GM18502 (cell line): ENCODE results near the gene GPX3.

Experiments used
- ATAC-seq: cut with Tn5 transposase; IDR thresholded peaks from one replicate; pipeline ENCODE4 v1.9.1; 2021; ENCODE audit warnings: mild to moderate bottlenecking; ENCODE audit not compliant: unreplicated experiment, poor library complexity

GPX3 gene

DNA sequence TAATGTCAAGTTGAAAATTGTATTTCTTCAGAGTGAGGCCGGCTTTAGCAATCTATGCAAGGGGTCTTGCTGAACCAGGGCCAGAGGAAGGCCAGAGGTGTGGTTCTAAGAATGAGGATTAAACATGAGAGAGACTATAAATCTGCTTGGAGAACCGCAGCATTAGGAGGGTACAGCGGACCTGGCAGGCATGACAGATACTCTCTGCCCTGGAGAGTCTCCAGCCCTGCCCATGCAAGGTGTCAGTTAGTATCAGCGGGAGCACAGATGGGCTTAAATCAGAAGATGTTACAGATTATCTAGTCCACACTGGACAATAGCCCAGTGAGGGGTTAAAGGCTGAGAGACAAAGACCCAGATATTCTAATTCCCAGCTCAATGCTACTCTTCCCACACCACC lies 11.5 kb upstream of the GPX3 start:
- ATAC-seq: no peak

DNA sequence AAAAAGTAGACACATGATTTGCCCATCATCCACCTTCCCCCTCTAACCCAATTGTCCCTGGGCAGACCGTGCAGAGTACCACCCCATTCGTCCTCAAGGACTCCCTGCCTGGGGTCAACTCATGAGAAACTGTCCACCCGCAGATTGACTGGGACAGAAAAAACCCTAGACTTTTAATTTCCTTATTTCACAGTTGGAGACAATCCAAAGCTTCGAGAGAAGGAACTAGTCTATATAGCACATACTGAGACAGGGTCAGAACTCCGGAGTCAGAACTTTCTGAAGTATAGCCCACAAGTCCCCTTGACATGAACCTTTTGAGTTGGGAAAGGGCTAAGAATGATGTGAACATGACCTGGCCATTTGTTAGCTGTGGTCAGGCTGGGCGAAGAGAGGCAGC lies 7.5 kb upstream of the GPX3 start:
- no peak for ATAC-seq

DNA sequence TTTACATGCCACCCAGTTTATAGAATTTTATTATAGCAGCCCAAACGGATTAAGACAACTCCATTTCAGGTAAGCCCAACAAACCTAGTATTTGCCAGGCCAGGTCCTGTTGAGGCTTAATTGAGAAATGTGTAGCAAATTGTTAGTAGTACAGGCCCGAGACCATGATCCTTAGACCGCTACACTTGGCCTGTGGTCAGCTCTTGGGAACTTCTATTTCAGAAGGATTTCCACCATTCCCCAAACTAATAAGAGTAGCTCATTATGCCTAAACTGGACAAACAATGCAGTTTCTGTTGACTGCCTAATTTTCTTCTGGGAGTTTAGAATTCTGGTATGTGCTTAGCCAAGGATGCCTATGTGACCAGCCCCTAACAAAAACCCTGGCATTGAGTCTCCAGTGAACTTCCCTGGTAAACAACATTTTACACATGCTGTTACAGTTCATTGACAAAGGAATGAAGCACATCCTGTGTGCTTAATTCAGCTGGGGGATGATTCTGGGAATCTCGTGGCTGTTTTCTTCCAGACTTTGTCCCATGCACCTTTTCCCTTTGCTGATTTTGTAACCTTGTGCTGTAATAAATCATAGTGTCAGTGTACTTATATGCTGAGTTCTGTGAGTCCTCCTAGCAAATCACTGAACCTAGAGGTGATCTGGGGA lies 5.6 kb upstream of the GPX3 start:
- no peak for ATAC-seq

DNA sequence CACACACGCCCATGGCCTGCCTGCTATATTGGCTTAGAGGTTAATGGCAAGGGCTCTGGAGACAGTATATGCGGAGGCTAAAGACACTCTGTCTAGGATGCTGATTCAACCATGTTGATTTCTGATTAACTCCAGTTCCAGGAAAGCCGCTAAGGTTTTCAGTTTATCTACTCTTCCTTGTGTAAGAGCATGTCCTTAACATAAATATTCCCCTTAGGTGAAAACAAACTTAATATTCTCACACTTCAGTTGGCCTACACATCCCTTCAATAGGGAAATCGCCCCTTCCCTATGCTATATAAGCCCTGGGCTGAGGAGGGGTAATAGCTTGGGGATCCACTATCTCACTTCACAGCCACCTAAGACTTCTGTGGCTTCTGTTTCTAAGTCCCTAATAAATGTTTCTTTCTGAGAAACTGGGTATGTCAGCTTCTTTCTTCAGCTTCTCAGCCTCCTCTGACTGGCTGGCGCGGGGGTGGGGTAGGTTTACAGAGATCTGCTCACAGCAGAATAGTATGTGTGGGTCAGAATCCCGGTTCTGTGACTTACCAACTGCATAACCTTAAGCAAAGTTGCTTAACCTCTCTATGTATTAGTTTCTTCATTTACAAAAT lies 4.3 kb upstream of the GPX3 start:
- ATAC-seq: no peak

DNA sequence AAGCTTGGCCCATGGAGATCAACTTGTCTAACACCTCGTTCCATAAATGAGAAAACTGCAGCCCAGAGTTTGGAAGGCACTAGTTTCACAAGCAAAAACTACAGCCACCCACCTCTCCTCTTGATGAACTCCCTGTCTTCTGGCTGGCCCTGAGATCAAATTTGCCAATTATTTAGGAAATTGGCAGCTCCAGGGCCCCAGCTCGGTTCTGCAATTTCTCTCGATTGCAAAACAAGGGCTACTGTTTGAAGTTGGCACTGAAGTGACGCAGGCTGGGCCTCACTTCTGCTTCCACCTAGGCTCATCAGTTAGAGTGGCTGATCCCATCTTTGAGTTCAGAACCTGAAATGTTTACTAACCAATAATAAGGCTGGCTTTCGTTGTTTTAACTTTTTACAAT lies 3.7 kb upstream of the GPX3 start:
- no peak for ATAC-seq

DNA sequence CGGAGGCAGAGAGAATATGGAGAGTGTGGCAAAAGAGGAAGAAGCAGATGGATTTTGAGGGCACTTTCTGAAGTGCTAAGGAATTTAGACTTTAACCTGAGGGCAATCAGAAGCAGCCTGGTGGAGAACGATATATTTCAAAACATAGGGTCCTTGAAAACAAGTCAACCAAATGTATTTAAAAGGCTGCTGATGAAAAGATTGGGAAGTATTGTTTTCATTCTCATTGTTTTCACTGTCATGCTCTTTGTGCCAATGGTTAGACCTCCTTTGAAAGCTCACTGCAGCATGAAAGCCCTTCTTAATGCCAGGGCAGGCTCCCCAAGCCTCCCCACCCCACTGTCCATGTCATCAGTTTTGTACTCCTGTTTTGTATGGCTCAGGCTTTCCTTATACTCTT lies 2.5 kb upstream of the GPX3 start:
- ATAC-seq: no peak

DNA sequence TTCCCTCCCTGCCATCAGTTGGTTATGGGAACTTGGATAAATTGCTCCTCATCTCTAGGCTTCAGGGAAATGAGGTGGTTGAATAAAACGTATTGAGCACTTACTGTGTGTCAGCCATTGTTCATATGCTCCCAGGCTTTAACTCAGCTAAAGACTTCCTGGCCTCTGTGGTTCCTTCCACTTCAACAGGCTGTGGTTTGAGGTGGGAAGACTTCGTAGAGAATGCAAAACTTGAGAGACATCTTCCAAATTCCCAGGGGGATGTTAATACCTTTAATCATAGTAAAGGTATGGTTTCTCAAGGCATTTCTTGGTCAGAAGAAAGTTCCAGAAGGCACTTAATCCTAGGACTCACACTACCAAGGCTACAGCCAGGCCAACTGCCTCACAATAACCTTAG lies 1.5 kb upstream of the GPX3 start:
- no peak for ATAC-seq

DNA sequence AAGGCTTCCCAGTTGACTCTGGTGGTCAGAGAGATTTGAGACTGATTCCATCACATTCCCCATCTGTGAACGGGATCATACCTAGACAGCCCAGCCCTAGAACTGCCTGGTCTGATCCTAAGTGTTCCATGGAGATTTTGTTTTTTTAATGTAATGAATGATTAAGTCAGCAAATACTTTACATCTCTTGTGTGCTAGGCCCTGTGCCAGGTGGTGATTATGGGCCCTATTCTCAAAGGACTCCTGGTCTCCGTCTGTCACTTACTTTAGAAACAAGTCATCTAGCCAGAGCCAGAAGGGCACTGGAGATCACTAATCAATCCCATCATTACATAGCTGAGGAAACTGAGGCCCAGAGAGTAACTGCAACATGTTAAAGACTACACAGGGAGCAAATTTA lies 1.1 kb upstream of the GPX3 start:
- ATAC-seq: no peak

DNA sequence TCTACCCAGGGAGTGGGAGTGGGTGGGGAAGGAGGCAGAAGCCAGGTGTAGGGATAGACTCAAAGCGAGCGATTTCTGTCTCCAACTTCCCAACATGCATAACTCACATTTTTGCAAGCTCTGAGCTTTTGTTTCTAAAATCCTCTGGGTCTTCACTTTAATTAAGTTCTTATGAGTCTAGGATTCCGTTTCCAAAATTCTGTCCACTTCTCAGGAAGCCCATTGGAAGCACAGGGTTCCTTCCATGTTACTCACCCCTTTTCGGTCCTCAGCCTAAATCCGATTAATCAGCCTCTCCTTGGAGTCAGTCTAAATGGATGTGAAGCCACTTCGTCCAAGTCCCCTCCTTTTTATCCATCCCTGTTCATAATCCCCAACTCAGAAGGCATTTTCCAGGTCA lies 1.4 kb downstream of the GPX3 start:
- ATAC-seq: no peak

DNA sequence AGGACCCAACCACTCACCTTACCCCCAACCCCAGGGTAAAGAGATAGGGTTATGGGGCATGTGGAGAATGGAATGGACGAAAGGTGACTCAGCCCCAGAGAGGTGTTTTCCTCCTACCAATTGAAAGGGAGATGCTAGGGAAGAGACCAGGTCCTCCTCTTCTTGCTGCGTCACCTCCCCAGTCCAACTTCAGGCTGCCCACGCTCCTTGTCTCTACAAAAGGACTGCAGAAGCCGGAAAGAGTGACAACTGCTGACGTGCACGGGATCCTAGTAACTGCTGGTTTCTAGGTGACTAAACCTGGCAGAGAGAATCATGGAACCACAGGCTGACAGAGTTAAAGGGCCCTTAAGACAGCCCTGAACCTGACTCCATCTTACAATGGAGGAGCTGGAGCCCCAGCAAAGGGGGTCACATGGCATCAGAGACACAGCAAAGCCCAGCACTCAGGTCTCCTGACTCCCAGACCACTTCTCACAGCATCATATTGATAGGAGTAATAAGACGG lies 2.2 kb downstream of the GPX3 start:
- no peak for ATAC-seq

DNA sequence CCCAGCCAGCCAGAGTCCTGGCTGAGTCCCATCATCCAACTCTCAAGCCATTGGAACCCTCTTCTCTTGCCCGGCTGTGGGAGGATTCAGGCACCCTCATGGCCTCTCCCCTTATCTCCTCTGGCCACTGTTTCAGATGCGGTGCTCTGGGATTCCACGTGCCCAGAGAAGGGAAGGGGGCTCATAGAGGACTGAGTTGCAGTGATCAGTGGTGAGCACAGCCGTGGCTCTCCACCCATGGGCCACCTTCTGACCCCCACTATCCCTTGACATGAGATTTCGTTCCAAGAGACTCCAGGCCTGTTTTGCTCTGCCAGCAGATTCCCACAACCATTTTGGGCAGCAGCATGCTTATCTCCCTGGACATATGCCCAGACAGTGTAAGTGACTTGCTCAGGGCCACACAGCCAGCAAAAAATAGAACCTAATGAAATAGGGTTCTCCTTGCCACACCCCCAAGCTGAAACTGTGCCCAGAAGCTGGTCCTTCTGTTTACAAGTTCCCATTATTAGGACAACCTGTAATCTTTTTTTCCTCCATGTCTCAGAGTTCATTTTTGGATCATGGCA lies 2.7 kb downstream of the GPX3 start:
- no peak for ATAC-seq

DNA sequence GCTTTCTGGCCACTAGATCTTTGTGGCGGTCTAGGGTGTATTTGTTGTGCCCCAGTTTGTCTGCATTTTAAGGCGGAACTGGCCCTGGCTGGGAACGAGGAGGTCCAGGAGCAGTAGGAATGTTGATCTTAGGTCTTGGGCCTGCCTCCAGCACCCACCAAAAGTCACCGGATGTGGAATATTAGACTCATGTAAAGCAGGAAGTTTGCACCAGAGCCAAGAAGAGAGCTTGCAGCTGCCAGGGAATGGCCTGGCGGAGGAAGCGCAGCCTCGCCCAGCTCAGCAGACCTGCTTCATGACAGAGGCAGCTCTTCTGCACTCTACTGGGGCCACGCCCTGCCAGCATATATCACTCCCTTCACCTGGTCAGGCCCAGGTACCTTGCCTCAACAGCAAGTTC lies 3.3 kb downstream of the GPX3 start:
- no peak for ATAC-seq

DNA sequence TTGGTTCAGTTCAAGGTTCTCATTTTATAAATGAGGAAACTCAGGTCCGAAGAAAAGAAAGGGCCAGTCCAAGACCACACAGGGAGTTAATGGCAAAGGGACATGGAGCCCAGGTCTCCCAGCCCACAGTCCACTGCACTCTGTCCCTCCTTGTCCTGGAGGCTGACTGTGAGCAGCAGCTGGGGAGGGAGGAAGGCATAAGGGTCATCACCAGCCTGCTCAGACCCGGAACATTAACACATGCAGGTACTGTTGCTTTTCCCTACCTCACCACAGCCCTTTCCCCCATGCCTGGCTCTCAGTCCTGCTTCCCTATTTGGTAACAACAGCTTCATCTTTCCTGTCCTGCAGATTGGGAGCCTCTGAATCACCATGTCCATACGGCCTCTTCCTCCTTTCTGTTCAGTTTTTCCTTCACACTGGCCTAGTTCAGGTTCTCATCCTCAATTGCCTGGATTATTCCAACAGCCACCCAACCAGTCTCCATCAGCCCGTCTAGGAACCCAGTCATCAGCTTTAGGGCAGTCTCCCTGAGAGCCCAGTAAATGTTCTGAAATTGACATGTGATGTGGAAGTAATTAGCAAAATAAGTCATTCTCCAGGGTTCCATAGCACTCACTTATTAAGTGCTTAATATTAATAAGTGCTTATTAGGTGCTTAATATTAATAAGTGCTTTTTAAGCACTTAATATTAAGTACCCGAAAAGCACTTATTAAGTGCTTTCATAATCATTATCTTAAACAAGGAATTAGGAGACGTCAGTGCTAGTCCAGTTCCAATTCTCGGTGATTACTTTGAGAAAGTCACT lies 4.3 kb downstream of the GPX3 start:
- ATAC-seq: no peak

DNA sequence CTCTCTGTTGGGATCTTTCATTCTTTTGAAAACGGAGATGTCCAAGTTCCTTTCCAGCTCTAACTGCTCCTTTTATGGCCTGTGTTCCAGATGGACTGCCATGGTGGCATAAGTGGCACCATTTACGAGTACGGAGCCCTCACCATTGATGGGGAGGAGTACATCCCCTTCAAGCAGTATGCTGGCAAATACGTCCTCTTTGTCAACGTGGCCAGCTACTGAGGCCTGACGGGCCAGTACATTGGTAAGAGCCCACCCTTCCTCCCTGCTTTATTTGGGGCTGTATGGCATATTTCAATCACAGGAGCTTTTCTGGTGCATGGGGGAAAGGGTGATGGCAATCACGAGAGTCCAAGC lies 4.8 kb downstream of the GPX3 start:
- ATAC-seq: no peak

DNA sequence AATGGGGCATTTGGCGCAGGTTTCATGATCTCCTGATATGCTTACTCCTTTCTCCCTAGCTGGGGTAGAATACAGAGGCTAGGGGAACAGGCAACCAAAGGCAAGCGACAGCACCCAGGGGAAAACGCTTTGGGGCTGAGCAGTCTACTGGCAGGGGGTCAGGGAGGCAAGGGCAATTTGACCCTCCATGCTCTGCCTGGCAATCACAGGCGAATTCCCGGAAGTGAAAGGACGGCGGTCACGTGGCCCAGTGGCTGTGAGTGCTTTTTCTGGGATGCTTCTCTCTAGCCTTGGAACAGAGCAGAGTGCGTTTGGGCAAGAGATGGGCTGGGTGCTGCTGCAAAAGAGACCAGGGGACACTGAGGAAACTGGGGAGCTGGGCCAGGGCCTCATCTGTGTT lies 5.7 kb downstream of the GPX3 start:
- no peak for ATAC-seq

DNA sequence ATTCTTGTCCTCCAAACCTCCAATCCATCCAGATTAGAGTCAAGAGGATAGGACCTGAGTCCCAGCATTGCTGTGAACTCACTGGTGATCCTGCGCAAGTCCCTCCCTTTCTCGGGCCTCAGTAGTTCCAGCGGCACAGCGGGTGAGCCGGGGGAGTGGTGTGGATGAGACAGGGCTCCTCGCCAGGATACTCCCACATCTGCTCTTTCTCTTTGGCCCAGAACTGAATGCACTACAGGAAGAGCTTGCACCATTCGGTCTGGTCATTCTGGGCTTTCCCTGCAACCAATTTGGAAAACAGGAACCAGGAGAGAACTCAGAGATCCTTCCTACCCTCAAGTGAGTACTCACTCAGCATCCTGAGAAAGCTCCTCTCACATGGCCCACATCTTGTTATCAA lies 6.3 kb downstream of the GPX3 start:
- no peak for ATAC-seq

DNA sequence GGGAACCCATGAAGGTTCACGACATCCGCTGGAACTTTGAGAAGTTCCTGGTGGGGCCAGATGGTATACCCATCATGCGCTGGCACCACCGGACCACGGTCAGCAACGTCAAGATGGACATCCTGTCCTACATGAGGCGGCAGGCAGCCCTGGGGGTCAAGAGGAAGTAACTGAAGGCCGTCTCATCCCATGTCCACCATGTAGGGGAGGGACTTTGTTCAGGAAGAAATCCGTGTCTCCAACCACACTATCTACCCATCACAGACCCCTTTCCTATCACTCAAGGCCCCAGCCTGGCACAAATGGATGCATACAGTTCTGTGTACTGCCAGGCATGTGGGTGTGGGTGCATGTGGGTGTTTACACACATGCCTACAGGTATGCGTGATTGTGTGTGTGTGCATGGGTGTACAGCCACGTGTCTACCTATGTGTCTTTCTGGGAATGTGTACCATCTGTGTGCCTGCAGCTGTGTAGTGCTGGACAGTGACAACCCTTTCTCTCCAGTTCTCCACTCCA lies 7.6 kb downstream of the GPX3 start:
- ATAC-seq: no peak

DNA sequence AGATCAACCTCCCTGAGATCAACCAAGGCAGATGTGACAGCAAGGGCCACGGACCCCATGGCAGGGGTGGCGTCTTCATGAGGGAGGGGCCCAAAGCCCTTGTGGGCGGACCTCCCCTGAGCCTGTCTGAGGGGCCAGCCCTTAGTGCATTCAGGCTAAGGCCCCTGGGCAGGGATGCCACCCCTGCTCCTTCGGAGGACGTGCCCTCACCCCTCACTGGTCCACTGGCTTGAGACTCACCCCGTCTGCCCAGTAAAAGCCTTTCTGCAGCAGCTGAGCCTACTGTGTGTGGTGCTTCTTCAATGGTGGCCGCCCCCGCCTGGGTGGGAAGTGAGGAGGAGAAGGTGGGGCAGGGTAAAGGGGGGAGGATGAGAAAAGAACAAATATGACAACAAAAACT lies 8.3 kb downstream of the GPX3 start:
- ATAC-seq: no peak

DNA sequence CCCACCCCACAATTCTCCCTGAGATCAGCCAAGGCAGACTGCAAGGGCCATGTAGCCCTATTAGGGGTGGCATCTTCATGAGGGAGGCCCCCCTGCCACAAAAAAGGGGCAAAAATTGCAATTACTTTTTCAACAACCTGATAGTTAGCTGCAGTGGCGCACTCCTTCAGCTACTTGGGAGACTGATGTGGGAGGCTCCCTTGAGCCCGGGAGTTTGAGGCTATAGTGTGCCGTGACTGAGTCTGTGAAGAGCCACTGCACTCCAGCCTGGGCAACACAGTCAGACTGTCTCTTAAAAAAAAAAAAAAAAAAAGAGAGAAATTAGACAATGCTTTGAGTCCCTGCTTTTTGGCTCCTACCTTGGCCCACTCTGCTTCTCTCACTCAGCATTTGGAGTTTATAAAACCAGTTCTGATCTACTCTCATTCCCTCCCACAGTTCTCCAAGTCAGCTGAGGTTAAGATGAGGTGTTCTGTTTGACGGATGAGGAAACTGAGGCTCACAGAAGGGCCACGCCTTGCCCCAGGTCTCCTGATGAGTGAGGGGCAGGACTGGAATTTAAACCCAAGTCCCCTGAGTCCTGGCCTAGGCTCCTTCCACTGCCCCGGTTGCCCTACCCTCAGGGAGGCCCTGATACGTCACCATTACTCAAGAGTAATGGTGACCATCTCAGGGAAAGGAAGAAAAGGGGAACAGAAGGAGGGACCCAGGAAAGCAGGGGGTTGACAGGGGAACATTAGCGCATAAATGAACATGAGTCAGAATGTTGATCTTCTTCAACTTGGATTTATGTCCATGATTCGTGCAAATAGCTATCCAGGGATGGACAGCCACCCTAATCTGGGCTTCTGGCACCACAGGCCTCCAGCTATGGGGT lies 9.0 kb downstream of the GPX3 start:
- no peak for ATAC-seq

DNA sequence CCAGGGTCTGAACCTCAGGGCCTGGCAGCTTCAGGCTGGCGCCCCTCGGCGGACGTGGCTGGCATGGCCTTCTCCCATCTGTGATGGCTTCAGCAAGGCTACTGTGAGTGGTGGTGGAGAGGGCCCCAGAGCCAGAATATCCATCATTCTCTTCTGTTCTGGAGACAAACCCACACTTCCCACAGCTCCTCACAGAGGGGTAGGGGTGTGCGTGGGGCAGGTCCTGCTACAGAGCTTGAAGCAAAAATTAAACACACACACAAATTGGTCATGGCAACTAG lies 9.6 kb downstream of the GPX3 start:
- no peak for ATAC-seq
